Fibroblast of the aortic adventitia (primary cell): ENCODE data around the gene TMEM168. TPM values are rescaled to one million over a fixed set of nuclear protein-coding genes. Genes with fewer than 3 reads are reported as not detected.

Experiments used
- DNase-seq: peaks from one replicate; pipeline ENCODE4 v3.0.0-alpha.2; 2010; ENCODE audit warnings: low read depth
- H3K4me3 ChIP-seq: 2 replicates; pipeline ENCODE4 v1.5.1; 2011; ENCODE audit warnings: low read depth, mild to moderate bottlenecking, control low read depth, low read length, moderate library complexity
- CTCF ChIP-seq: IDR thresholded peaks from 2 replicates; pipeline ENCODE4 v1.5.1; 2011; ENCODE audit warnings: mild to moderate bottlenecking, low read length, control low read depth, inconsistent platforms; ENCODE audit not compliant: insufficient read depth
- total RNA-seq: library from RNA; depleted of rRNA; stranded (reverse); fragments of >200 nt; gene quantifications from 2 replicates; pipeline ENCODE4 v1.2.3, GENCODE V29; 2012; ENCODE audit warnings: low replicate concordance

TMEM168 gene
- total RNA-seq, 1 donor, result 25.6 TPM

DNA sequence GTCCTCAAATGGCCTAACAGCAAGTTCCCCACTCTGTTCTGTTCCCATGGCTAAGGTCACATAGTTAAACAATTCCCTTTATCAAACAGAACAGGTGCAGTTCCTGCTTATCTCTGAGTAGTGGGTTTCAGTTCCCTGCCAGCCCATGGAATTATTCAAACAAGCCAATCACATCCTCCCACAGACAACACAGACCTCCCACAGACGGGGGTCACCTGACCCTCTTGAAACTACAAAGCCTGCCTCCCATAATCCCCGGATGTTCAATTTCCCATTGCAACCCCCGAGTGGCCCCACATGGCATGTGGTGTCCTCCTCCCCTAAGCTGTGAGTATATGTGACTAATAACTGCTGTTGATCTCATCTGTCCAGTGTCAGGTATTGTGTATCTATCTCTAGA is 64.1 kb downstream of the TMEM168 start:
- no peak overlapping the region for H3K4me3 ChIP-seq
- DNase-seq, result no peak
- no peak for TF ChIP-seq CTCF

- no peak overlapping the region for H3K4me3 ChIP-seq
- no peak for TF ChIP-seq CTCF
- peak; percentile 2 for DNase-seq
These were observed 66.8 kb downstream of the TMEM168 start for GRCh38 chr7:112723416-112723815.

DNA sequence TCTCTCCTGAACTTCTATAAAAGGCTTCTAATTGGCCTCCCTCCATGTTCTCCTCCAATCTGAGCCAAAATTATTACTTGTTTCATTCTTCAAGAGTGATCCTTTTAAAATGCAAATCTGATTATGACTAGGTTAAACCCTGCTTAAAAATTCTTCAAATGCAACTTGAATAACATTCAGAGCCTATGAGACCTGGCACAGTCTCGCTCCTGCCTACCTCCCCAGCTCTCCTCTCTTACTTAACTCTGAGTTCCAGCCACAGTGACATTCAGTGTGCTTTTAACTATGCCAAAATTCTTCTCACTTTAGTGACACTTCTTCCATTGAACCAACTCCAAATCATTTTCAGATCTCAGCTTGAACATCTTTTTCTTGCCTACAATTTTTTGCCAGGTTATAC is 68.8 kb downstream of the TMEM168 start:
- no peak overlapping the region for H3K4me3 ChIP-seq
- DNase-seq, result no peak
- TF ChIP-seq CTCF, result no peak

GRCh38 chr7:112715525-112715924 is 74.7 kb downstream of the TMEM168 start:
- no peak for TF ChIP-seq CTCF
- no peak for DNase-seq
- H3K4me3 ChIP-seq, result no peak overlapping the region

GRCh38 chr7:112714917-112715316 is 75.3 kb downstream of the TMEM168 start:
- DNase-seq, result no peak
- no peak for TF ChIP-seq CTCF
- H3K4me3 ChIP-seq, result no peak overlapping the region
